Chondrocyte (in vitro differentiated cells): Measurements from ENCODE around the gene IQGAP1. TPM values are rescaled to one million over a fixed set of nuclear protein-coding genes. Genes with fewer than 3 reads are reported as not detected.

Source experiments
- DNase-seq: peaks from one replicate; pipeline ENCODE4 v3.0.0; 2021; ENCODE audit warnings: mixed read lengths, low spot score
- H3K27ac Mint-ChIP-seq: one replicate; pipeline ENCODE4 v1.8.0; 2021; ENCODE audit warnings: mild to moderate bottlenecking, moderate library complexity, mixed read lengths; ENCODE audit not compliant: unreplicated experiment
- H3K27me3 Mint-ChIP-seq: 2 replicates; pipeline ENCODE4 v1.8.0; 2021; ENCODE audit warnings: low read depth, mixed read lengths
- H3K36me3 Mint-ChIP-seq: 2 replicates; pipeline ENCODE4 v1.8.0; 2021; ENCODE audit warnings: low read depth, mixed read lengths
- H3K4me1 Mint-ChIP-seq: 2 replicates; pipeline ENCODE4 v1.8.0; 2021; ENCODE audit warnings: low read depth, mild to moderate bottlenecking, mixed read lengths
- H3K4me3 Mint-ChIP-seq: one replicate; pipeline ENCODE4 v1.8.0; 2021; ENCODE audit warnings: mild to moderate bottlenecking, moderate library complexity, mixed read lengths; ENCODE audit not compliant: unreplicated experiment
- H3K9me3 Mint-ChIP-seq: 2 replicates; pipeline ENCODE4 v1.8.0; 2021; ENCODE audit warnings: low read depth, mixed read lengths
- CTCF ChIP-seq: fragments of 200-600 bp; sonication (generic); IDR thresholded peaks from 2 replicates; pipeline ENCODE4 v1.5.0; 2021; ENCODE audit warnings: antibody characterized with exemption, mild to moderate bottlenecking, moderate library complexity
- total RNA-seq: library from RNA; stranded (reverse); gene quantifications from 3 replicates; pipeline ENCODE4 v1.2.1, GENCODE V29; 2021

The IQGAP1 gene
- total RNA-seq, 1 donor from 2014 or later = 209 TPM

- Mint-ChIP-seq H3K36me3 (no peaks in the 10 kb centered on the region), H3K9me3 (no peaks in the 10 kb centered on the region), H3K4me1 (peaks cover 10% of the 10 kb centered on the region), H3K27me3 (no peaks in the 10 kb centered on the region), H3K4me3 (peak overlapping the region; percentile 84), H3K27ac (peak overlapping the region; percentile 78)
- DNase-seq = no peak
- TF ChIP-seq CTCF = no peak
Observed at GRCh38 chr15:90351479-90352106, 36.4 kb upstream of the IQGAP1 start.

- Mint-ChIP-seq H3K36me3 (no peaks in the 10 kb centered on the region), H3K27me3 (no peaks in the 10 kb centered on the region), H3K9me3 (no peaks in the 10 kb centered on the region), H3K4me3 (peak within 1 kb of the TSS; percentile 84), H3K27ac (peak within 1 kb of the TSS; percentile 94), H3K4me1 (peaks cover 10% of the 10 kb centered on the region)
- TF ChIP-seq CTCF = no peak
- peak; percentile 90 for DNase-seq
Observed at GRCh38 chr15:90352107-90352893, 35.7 kb upstream of the IQGAP1 start, which contains the start of gene ZNF774. ZNF774 (plus strand) TSS chr15:90352284; CDS start chr15:90354661, 2,377 bp downstream.

GRCh38 chr15:90354986-90355385, 33.1 kb upstream of the IQGAP1 start:
- no peak for TF ChIP-seq CTCF
- peaks cover 12% of the 10 kb centered on the region for H3K4me1 Mint-ChIP-seq
- no peaks in the 10 kb centered on the region for H3K27me3 Mint-ChIP-seq
- no peak overlapping the region for H3K27ac Mint-ChIP-seq
- DNase-seq = no peak
- peaks cover 2% of the 10 kb centered on the region for H3K36me3 Mint-ChIP-seq
- H3K4me3 Mint-ChIP-seq = no peak overlapping the region
- no peaks in the 10 kb centered on the region for H3K9me3 Mint-ChIP-seq

GRCh38 chr15:90358124-90359033, 29.7 kb upstream of the IQGAP1 start:
- H3K27ac Mint-ChIP-seq = no peak overlapping the region
- no peak for DNase-seq
- H3K36me3 Mint-ChIP-seq = peaks cover 6% of the 10 kb centered on the region
- peaks cover 22% of the 10 kb centered on the region for H3K4me1 Mint-ChIP-seq
- no peak overlapping the region for H3K4me3 Mint-ChIP-seq
- no peaks in the 10 kb centered on the region for H3K9me3 Mint-ChIP-seq
- H3K27me3 Mint-ChIP-seq = no peaks in the 10 kb centered on the region
- no peak for TF ChIP-seq CTCF

- H3K9me3 Mint-ChIP-seq = no peaks in the 10 kb centered on the region
- peaks cover 6% of the 10 kb centered on the region for H3K36me3 Mint-ChIP-seq
- H3K4me1 Mint-ChIP-seq = peaks cover 34% of the 10 kb centered on the region
- H3K4me3 Mint-ChIP-seq = no peak overlapping the region
- H3K27me3 Mint-ChIP-seq = no peaks in the 10 kb centered on the region
- no peak for TF ChIP-seq CTCF
- DNase-seq = no peak
- no peak overlapping the region for H3K27ac Mint-ChIP-seq
Observed at GRCh38 chr15:90360746-90361145, 27.3 kb upstream of the IQGAP1 start.
